Lower leg skin (tissue), 3 donors: ENCODE measurements around the gene BARHL1.

Source experiments
- CTCF ChIP-seq, 3 donors: fragments of 450-650 bp; IDR thresholded peaks; one replicate each; pipeline ENCODE4 v1.5.1; 2016; ENCODE audit warnings: antibody characterized with exemption in 3 of 3, mild to moderate bottlenecking in 3 of 3, moderate library complexity in 2 of 3
- POLR2A ChIP-seq, 2 donors: fragments of 450-650 bp; IDR thresholded peaks; one replicate each; pipeline ENCODE4 v1.6.1; 2016 to 2017; ENCODE audit warnings: antibody characterized with exemption in 2 of 2, mild to moderate bottlenecking in 1 of 2, moderate library complexity in 1 of 2

- TF ChIP-seq CTCF (IDR thresholded peaks at IDR 0.05): no peak
- TF ChIP-seq POLR2A (IDR thresholded peaks at IDR 0.05): no peak
Observed at GRCh38 chr9:132616725-132617124, 34.3 kb downstream of the BARHL1 start.
